T follicular helper cell (primary cell): ENCODE results near the gene ATG12.
"Not testable (repeated sequence)": the region's sequence is repeated elsewhere in the genome, so short reads cannot be mapped to it uniquely, and the experiment has no call there.

Experiments
- DNase-seq: peaks from one replicate; pipeline ENCODE4 v3.0.0-alpha.2; 2020; ENCODE audit warnings: low read depth
- total RNA-seq, 2 experiments: gene quantifications; one replicate each; lab custom pipeline; 2026; lab: John Stamatoyannopoulos, UW

Gene ATG12
- total RNA-seq: 57.1 to 74.5 reads per million in 2 experiments

GRCh38 chr5:115841382-115842088, at the start of gene ATG12, which contains the start of gene AP3S1:
Gene ATG12, minus strand, starts transcription at chr5:115841565. Its CDS starts 13 bp downstream, at chr5:115841552.
Gene AP3S1, plus strand, starts transcription at chr5:115841935. Its CDS starts 103 bp downstream, at chr5:115842038.
- DNase-seq: peak; percentile 85

GRCh38 chr5:115888027-115888426, 46.7 kb upstream of the ATG12 start:
- no peak for DNase-seq

GRCh38 chr5:115885208-115885607, 43.8 kb upstream of the ATG12 start:
- DNase-seq: not testable (repeated sequence)

GRCh38 chr5:115884704-115885103, 43.3 kb upstream of the ATG12 start:
- DNase-seq: no peak

- DNase-seq: not testable (repeated sequence)
These were observed 41.1 kb upstream of the ATG12 start for GRCh38 chr5:115882434-115882833.

GRCh38 chr5:115877342-115877741, 36.0 kb upstream of the ATG12 start:
- not testable (repeated sequence) for DNase-seq

- no peak for DNase-seq
These were observed 34.1 kb upstream of the ATG12 start for GRCh38 chr5:115875447-115875846.

- no peak for DNase-seq
These were observed 32.0 kb upstream of the ATG12 start for GRCh38 chr5:115873392-115873791.

- no peak for DNase-seq
These were observed 31.1 kb upstream of the ATG12 start for GRCh38 chr5:115872447-115872846.

GRCh38 chr5:115869256-115869795, 28.0 kb upstream of the ATG12 start:
- DNase-seq: no peak

GRCh38 chr5:115859378-115859777, 18.0 kb upstream of the ATG12 start:
- no peak for DNase-seq

- no peak for DNase-seq
These were observed 17.0 kb upstream of the ATG12 start for GRCh38 chr5:115858396-115858795.

GRCh38 chr5:115857626-115858349, 16.4 kb upstream of the ATG12 start:
- DNase-seq: no peak

GRCh38 chr5:115857057-115857479, 15.7 kb upstream of the ATG12 start:
- DNase-seq: no peak

- DNase-seq: no peak
These were observed 14.6 kb upstream of the ATG12 start for GRCh38 chr5:115855959-115856358.

- no peak for DNase-seq
These were observed 12.8 kb upstream of the ATG12 start for GRCh38 chr5:115854139-115854538.

- DNase-seq: no peak
These were observed 9.5 kb upstream of the ATG12 start for GRCh38 chr5:115850744-115851416.

- no peak for DNase-seq
These were observed 8.0 kb upstream of the ATG12 start for GRCh38 chr5:115849258-115849798.

GRCh38 chr5:115847290-115847689, 5.9 kb upstream of the ATG12 start:
- DNase-seq: no peak

GRCh38 chr5:115844321-115844817, 3.0 kb upstream of the ATG12 start:
- no peak for DNase-seq

- no peak for DNase-seq
These were observed 2.2 kb upstream of the ATG12 start for GRCh38 chr5:115843444-115844130.
